NCI-H526 (cell line): ENCODE results near the gene RBM26.
"Not testable (repeated sequence)": the region's sequence is repeated elsewhere in the genome, so short reads cannot be mapped to it uniquely, and the experiment has no call there.

ENCODE experiments used
- DNase-seq, 2 experiments: peaks; one replicate each; lab custom pipeline; 2025; lab: John Stamatoyannopoulos, UW

Gene RBM26

GRCh38 chr13:79384022-79384610 is 21.9 kb downstream of the RBM26 start:
- DNase-seq, result no peak

DNA sequence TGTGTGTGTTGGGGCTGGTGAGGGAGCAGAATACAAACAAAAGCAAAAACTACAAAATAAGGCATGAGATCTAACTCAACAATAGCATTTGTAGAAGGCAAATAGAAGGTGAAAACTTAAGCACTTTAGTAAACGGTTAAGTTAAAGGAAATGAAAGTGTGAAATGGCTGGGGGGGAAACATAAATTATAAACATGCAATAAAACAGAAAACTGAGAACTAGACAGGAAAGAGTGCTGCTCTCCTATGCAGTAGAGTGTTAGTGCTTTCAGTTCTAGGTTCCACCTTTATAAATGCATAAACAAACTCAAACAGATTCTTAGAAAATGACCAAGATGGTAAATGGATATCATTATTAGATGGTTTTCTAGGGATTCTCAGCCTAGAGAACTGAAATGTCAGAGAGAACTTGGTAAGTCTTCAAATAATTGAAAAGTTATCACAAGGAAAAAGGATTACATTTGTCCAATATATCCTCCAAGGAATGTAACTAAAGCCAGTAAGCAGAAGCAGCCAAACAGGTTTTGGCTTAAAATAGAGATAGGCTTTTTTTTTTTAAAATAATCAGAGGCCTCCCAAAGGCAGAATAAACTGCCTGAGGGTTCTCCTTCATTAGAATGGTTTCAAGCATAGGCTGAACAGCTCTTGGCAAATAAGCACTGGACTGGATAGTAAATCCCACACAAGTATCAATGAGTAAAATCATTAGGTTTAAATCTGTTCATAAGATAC is 23.3 kb downstream of the RBM26 start:
- DNase-seq, result peak in 1 of 2 experiments; percentile 25

DNA sequence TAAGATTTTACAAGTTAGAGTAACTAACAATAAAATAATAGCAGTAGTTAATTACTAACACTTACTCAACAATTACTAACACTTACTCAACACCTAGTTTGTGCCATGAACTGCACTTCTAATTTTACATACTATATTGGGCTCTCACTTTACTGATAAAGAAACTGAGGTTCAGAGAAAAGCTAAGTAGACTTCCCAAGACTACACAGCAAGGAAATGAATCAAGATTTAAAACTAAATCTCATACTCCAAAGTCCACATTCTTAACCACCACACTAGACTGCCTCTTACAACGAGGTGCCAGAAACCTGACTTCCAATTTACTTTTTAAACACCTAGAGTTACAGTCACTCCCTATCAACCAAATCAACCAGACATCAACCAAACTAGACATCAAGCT is 25.1 kb downstream of the RBM26 start:
- no peak for DNase-seq

DNA sequence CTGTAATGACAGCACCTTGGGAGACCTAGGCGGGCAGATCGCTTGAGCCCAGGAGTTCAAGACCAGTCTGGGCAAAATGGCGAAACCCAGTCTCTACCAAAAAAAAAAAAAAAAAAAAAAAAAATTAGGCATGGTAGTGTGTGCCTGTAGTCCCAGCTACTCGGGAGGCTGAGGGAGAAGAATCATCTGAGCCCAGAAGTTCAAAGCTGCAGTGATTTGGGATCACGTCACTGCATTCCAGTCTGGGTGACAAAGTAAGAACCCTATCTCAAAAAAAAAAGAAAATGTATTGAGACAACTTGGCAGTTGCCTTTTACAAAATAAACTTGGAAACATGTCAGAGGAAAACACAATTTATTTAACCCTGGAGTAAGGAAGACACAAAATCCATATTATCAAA is 26.8 kb downstream of the RBM26 start:
- no peak for DNase-seq

DNA sequence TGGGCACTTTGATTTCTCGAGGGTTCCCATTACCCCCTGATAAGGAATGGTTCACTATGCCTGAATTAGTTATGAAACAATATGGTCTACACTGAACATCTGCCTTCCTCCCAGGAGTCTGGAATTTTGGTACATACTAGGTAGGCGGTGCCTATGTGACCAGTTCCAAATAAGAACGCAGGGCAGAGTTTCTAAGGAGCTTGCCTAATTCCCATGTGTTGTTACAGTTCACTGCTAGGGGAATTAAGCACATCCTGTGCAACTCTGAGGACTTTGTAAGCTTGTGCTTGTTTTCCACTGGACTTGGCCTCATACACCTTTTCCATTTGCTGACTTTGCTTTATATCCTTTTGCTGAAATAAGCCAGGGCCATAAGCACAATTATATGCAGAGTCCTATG is 29.2 kb downstream of the RBM26 start:
- DNase-seq, result no peak

DNA sequence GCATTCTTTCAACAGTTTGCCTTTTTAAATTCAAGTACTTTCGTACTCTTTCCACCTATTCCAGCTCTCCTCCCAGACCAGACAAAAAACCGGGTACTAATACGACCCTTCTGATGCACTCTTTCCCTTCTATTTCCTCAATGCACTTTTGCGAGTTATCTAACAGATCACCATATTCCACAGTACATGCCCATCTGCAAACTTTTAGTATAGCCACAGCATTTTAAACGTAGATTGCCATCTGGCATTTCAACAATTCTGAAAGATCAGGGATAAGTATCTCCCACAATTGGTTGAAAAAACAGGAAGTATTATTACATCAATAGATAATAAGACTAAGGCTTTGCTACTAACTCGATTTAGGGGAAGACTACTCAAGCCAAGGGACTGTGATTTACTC is 31.5 kb downstream of the RBM26 start:
- no peak for DNase-seq

- no peak for DNase-seq
These were observed 32.1 kb downstream of the RBM26 start for GRCh38 chr13:79373916-79374315.

DNA sequence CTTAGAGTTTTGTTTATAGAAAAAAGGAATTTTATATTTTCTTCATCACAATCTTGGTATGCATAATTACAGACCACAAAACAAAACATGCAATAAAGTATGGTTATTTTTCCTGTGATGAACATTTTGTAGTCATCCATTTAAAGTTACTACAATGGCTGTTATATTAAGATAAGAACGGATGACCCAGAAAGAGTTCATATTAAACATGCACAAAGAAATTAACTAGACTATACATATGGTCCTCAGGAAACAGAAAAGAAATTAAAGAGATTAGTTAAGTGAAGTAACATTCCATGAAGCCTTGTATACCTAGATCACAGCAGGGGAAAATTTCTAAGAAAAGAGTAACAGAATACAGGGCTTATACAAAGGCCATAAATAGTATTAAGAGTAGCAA is 36.8 kb downstream of the RBM26 start:
- no peak for DNase-seq

DNA sequence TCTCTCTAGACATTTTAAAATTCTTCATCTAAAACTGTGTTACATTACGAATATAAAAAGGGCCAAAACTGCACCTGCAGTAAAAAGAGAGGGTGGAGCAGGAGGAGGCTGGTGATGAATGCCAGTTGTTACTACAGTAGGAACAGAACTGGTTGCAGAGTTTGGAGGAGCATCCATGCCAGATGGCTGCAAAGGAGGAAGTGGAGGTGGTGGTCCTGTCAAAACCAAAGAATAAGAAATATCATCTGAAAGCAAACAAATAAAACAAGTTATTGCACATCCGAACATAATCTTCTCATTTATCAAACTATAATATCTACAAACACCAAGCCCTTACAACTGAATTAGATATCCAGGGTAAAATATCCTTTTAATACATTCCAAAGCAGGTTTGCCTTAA is 40.1 kb downstream of the RBM26 start:
- DNase-seq, result no peak

DNA sequence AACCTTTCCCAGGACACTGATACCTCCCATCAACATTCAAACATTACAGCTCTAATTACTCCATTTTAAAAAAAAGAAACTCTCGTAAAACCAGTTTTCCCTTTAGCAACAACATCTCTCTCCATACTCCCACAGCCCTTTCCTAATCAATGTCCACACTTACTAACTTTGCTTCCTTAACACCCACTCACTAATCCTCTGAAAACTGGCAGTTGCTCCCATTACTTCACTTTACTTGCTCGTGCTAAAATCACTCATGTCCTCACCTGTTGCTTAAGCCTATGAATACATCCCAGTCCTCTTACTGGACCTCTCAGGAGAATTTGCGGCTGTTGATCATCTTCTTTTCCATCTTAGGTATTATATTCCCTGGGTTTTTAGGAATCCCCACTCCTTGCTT is 44.8 kb downstream of the RBM26 start:
- DNase-seq, result no peak

- no peak for DNase-seq
These were observed 46.0 kb downstream of the RBM26 start for GRCh38 chr13:79360095-79360494.

DNA sequence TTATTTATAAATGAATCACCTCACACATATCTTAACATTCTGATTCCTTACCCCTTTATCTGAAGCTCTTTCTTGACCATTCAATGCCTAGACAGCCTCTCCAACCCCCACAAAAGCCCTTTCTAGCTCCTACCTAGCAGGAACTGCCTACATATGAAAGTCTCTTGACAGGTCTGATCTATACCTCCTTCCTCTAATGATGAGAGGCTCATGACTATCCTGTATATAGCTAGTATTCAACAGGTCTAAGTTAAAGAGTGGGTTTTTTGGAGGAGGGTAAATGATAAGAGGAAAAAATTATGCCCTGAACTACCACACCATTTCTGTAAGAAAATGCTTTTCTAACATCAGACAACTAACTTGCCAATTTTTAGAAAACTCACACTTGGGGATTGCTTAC is 47.0 kb downstream of the RBM26 start:
- DNase-seq, result no peak

GRCh38 chr13:79354285-79354684 is 51.8 kb downstream of the RBM26 start:
- DNase-seq, result no peak

- DNase-seq, result no peak
These were observed 52.4 kb downstream of the RBM26 start for GRCh38 chr13:79353693-79354092.

DNA sequence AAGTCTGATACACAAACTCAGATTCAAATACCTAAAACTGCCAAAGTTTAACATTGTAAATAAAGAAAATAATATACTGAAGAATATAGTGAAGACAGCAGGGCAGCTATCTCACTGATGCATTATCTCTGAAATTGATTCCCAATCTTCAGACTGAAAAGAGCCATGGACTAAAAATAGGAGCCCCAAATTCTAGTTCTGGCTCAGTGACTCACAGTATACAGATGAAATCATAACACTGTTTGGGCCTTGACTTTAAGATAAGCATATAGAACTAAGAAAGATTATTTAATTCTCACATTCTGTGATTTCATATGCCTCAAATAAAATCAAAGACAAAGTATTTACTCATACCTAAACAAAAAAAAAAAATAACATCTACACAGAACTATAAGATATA is 53.9 kb downstream of the RBM26 start:
- no peak for DNase-seq

GRCh38 chr13:79349608-79350007 is 56.4 kb downstream of the RBM26 start:
- not testable (repeated sequence) for DNase-seq

DNA sequence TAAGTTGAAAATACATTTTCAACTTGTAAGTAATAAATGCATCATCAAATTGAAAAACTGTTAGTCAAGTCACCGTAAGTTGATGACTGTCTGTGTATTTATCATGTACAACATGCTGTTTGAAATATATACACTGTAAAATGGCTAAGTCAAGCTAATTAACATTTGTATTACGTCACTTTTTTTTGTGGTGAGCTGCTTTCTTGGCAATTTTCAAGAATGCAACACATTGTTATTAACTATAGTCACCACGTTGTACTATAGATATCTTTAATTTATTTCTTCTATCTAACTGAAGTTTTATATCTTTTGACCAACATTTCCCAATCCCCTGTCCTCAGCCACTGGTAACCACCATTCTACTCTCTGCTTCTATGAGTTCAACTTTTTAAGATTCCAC is 57.0 kb downstream of the RBM26 start:
- DNase-seq, result no peak

- no peak for DNase-seq
These were observed 59.6 kb downstream of the RBM26 start for GRCh38 chr13:79346300-79346914.

- no peak for DNase-seq
These were observed 64.9 kb downstream of the RBM26 start for GRCh38 chr13:79341202-79341601.

DNA sequence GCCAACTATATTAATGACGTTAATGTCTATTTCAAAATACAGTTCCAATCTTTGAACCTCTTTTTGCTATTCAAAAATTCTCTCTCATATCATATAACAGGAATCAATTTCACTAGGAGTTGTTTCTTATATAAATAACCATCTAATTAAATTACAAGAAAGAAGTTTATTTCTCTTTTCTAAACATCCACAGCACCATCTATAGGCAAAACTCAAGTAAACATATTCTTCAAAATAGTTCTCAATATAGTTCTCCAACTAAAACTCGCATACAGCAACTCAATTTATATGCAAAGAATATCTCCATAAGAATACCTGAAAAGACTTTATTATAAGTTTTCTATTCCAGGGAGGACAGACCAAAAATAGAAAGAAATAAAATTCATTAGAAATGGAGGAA is 65.6 kb downstream of the RBM26 start:
- no peak for DNase-seq

DNA sequence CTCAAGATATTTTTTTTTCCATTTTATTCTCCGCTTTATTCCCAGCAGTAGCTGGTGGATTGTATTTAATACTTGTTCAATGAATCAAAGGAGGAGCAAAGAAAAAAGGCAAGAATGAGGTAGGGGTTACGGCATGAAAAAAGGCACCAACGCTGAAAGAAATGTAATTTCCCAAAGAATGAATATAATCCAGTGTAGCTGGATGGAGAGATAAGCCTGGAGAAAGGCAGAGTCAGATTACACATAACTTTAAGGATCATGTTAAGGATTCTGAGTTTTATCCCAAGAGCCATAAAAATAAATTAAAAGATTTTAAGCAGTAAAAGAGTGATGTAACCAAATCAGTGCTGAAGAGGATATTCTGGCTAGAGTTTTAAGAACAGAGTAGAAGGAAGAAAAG is 67.7 kb downstream of the RBM26 start:
- DNase-seq, result no peak

DNA sequence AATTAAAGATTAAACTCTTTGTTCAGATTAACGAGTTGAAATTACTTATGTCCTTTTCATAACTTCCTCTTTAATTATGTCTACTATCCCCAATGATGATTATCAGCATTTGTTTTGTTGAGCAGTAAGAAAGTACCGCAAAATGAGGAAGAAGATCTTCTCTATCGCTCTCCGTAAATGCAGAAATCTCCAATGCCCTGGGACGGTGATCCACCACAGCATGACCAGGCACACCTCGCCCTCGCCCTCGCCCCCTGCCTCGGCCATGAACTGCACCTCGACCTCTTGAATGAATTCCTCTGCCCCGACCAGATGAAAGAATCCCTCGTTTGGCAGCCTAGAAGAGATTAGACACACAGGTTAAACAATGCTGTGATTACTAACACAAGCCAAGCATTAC is 69.1 kb downstream of the RBM26 start:
- no peak for DNase-seq

DNA sequence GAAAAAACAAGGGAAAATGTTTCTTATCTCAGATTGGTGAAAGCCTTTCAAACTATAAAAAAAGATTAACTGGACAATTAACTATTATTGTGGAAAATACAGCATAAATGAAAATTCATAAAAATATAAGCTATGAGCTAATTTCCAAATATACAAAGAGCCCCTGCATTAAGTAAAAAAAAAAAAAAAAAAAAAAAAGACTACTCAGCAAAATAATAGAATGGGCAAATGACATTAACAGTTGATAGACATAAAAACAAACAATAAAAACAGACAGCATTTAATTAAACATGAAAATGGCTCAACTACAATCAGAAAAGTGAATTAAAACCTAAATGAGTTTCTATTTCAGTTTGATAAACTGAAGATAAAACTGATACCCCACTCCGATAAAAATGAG is 77.5 kb downstream of the RBM26 start:
- DNase-seq, result no peak

- DNase-seq, result no peak
These were observed 85.6 kb downstream of the RBM26 start for GRCh38 chr13:79320433-79320832.
